Smooth muscle cell (in vitro differentiated cells): Measurements from ENCODE around the gene EFHD1. TPM values are rescaled to one million over a fixed set of nuclear protein-coding genes. Genes with fewer than 3 reads are reported as not detected.
A peak's percentile ranks its signal among the peaks of the same experiment; 100 is the strongest.

Experiments used
- DNase-seq: peaks from one replicate; lab custom pipeline; 2025; ENCODE audit not compliant: unreplicated experiment; lab: John Stamatoyannopoulos, UW
- H2AFZ ChIP-seq: fragments of 200-600 bp; sonication (generic); 2 replicates; pipeline ENCODE4 v1.6.0; 2016; ENCODE audit warnings: antibody characterized with exemption, low read depth, mild to moderate bottlenecking
- H3F3A ChIP-seq: fragments of 200-600 bp; sonication (generic); 2 replicates; pipeline ENCODE4 v1.6.0; 2017; ENCODE audit warnings: antibody characterized with exemption, low read depth
- H3K27ac ChIP-seq: fragments of 200-600 bp; sonication (generic); 2 replicates; pipeline ENCODE4 v1.5.1; 2016; ENCODE audit warnings: low read depth, mild to moderate bottlenecking
- H3K27me3 ChIP-seq: fragments of 200-600 bp; sonication (generic); 2 replicates; pipeline ENCODE4 v1.6.1; 2016; ENCODE audit warnings: low read depth, mild to moderate bottlenecking
- H3K36me3 ChIP-seq: fragments of 200-600 bp; sonication (generic); 2 replicates; pipeline ENCODE4 v1.5.1; 2016; ENCODE audit warnings: low read depth
- H3K4me1 ChIP-seq: fragments of 200-600 bp; sonication (generic); 2 replicates; pipeline ENCODE4 v1.5.1; 2016; ENCODE audit warnings: low read depth
- H3K4me2 ChIP-seq: fragments of 200-600 bp; sonication (generic); 2 replicates; pipeline ENCODE4 v1.6.0; 2016; ENCODE audit warnings: mild to moderate bottlenecking
- H3K4me3 ChIP-seq: fragments of 200-600 bp; sonication (generic); 2 replicates; pipeline ENCODE4 v1.5.1; 2016; ENCODE audit warnings: mild to moderate bottlenecking
- H3K79me2 ChIP-seq: fragments of 200-600 bp; sonication (generic); 2 replicates; pipeline ENCODE4 v1.6.0; 2016; ENCODE audit warnings: low read depth, mild to moderate bottlenecking
- H3K9ac ChIP-seq: fragments of 200-600 bp; sonication (generic); 2 replicates; pipeline ENCODE4 v1.6.0; 2016; ENCODE audit warnings: low read depth
- H3K9me3 ChIP-seq: fragments of 200-600 bp; sonication (generic); replicated peaks from 2 replicates; pipeline ENCODE4 v1.5.1; 2016; ENCODE audit warnings: low read depth
- H4K20me1 ChIP-seq: fragments of 200-600 bp; sonication (generic); 2 replicates; pipeline ENCODE4 v1.6.0; 2016; ENCODE audit warnings: low read depth
- CTCF ChIP-seq: fragments of 200-600 bp; sonication (generic); IDR thresholded peaks from 2 replicates; pipeline ENCODE4 v1.5.1; 2017; ENCODE audit warnings: borderline replicate concordance, mild to moderate bottlenecking, antibody characterized with exemption; ENCODE audit not compliant: insufficient read depth, poor library complexity, severe bottlenecking
- WGBS: methylation state at CpG from one replicate; pipeline ENCODE4 v1.1.7; 2016; ENCODE audit warnings: low lambda C conversion rate; 5-methylcytosine and 5-hydroxymethylcytosine counted together
- polyA plus RNA-seq: library from polyadenylated mRNA; unstranded; fragments of >200 nt; fragmentation: Nextera tagmentation; extraction: Ambion mirVana; gene quantifications from 2 replicates; pipeline ENCODE4 v1.2.1, GENCODE V29; 2016
- total RNA-seq: library from RNA; depleted of rRNA; stranded (reverse); fragments of >200 nt; gene quantifications from 2 replicates; pipeline ENCODE4 v1.2.3, GENCODE V29; 2014

The EFHD1 gene
- total and polyA plus RNA-seq, 2 experiments from 2014 or later = 6.4 to 19.2 TPM

DNA sequence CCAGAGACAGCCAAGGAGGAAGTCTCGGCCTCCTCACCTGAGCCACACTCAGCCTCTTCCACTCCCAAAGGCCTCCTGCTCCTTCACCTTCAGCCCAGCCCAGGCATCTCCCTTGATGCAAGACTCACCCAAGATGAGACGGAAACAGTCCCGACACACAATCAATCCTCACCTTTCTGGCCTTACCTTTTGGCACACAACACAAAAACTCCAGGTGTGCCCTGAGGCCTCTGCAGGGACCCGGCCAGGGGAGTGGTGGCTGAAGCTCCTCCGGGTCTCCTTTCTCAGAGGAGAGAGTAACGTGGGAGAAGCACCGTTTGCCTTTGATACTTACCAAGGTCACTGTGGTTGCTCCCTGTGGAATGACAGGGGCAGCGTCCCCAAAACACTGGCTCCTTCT is 23.8 kb upstream of the EFHD1 start:
- WGBS = 75% methylated on average over 8 of the region's 8 CpGs
- Histone ChIP-seq H3K9me3 (no peaks in the 10 kb centered on the region), H3K79me2 (no peaks in the 10 kb centered on the region), H4K20me1 (no peaks in the 10 kb centered on the region), H3K36me3 (no peaks in the 10 kb centered on the region), H3K9ac (no peak overlapping the region), H3K4me3 (no peak overlapping the region), H3K27ac (no peak overlapping the region), H2AFZ (no peak overlapping the region), H3K4me1 (no peaks in the 10 kb centered on the region), H3K4me2 (no peak overlapping the region), H3K27me3 (no peaks in the 10 kb centered on the region), H3F3A (no peaks in the 10 kb centered on the region)
- no peak for DNase-seq
- no peak for TF ChIP-seq CTCF

GRCh38 chr2:232610081-232610480 is 23.3 kb upstream of the EFHD1 start:
- H3K4me1 ChIP-seq = no peaks in the 10 kb centered on the region
- H3K36me3 ChIP-seq = no peaks in the 10 kb centered on the region
- no peak overlapping the region for H3K27ac ChIP-seq
- H3K9me3 ChIP-seq = no peaks in the 10 kb centered on the region
- no peak overlapping the region for H3K4me2 ChIP-seq
- H3K9ac ChIP-seq = no peak overlapping the region
- no peaks in the 10 kb centered on the region for H3K27me3 ChIP-seq
- H3K4me3 ChIP-seq = no peak overlapping the region
- no peaks in the 10 kb centered on the region for H3F3A ChIP-seq
- WGBS = 95% methylated on average over 3 of the region's 3 CpGs
- no peaks in the 10 kb centered on the region for H4K20me1 ChIP-seq
- DNase-seq = no peak
- no peak overlapping the region for H2AFZ ChIP-seq
- H3K79me2 ChIP-seq = no peaks in the 10 kb centered on the region
- TF ChIP-seq CTCF = no peak

- Histone ChIP-seq H4K20me1 (no peaks in the 10 kb centered on the region), H3K9ac (no peak overlapping the region), H2AFZ (no peak overlapping the region), H3K4me2 (no peak overlapping the region), H3F3A (no peaks in the 10 kb centered on the region), H3K27ac (no peak overlapping the region), H3K9me3 (no peaks in the 10 kb centered on the region), H3K27me3 (no peaks in the 10 kb centered on the region), H3K4me3 (no peak overlapping the region), H3K79me2 (no peaks in the 10 kb centered on the region), H3K36me3 (no peaks in the 10 kb centered on the region), H3K4me1 (no peaks in the 10 kb centered on the region)
- WGBS = 86% methylated on average over 6 of the region's 6 CpGs
- TF ChIP-seq CTCF = no peak
- DNase-seq = no peak
These were observed 22.3 kb upstream of the EFHD1 start for GRCh38 chr2:232611061-232611460.

DNA sequence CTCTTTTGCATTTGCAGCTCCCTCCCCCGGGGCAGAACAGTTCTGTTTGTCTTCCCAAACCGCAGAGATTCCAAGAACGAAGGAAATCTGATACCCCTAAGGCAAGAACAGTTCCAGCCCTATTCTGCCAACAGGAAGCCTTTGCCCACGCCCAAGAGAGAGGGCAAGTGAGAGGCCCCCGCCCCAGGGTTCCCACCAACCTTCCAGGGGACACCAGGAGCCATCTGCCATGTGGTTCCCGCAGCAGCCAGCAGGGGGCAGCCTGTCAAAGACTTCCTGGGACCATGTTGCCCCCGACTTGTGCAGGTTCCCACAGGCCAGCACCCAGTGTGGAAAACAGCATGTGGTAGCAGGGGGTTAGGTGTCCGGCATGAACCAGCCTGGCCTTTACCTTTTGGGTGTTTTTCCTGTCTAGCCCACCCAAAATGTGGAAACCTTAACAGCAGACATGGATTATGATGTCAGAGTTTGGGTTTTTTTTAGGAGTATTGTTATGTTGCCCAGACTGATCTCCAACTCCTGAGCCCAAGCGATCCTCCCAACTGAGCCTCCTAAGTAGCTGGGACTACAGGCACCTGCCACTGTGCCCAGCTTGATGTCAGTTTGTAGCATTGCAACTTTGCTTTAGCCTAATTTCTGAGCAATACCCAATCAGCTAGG is 21.7 kb upstream of the EFHD1 start:
- Histone ChIP-seq H4K20me1 (no peaks in the 10 kb centered on the region), H3K4me3 (no peak overlapping the region), H3K27ac (no peak overlapping the region), H3K9me3 (no peaks in the 10 kb centered on the region), H3K27me3 (no peaks in the 10 kb centered on the region), H3F3A (no peaks in the 10 kb centered on the region), H3K4me2 (no peak overlapping the region), H3K36me3 (no peaks in the 10 kb centered on the region), H3K4me1 (no peaks in the 10 kb centered on the region), H2AFZ (no peak overlapping the region), H3K9ac (no peak overlapping the region), H3K79me2 (no peaks in the 10 kb centered on the region)
- TF ChIP-seq CTCF = peak; percentile 88
- DNase-seq = peak; percentile 14
- 46% methylated on average over 9 of the region's 9 CpGs for WGBS
